Activated CD4-positive, alpha-beta T cell treated with anti-CD3 and anti-CD28 coated beads, Interleukin-2, amount 50 U/mL, for 1 hour (primary cell): Measurements from ENCODE around the gene NFASC.

Experiments
- DNase-seq: peaks from one replicate; pipeline ENCODE4 v3.0.0-alpha.2; 2020

The NFASC gene

GRCh38 chr1:205016075-205016474 lies 145.4 kb downstream of the NFASC start:
- no peak for DNase-seq

GRCh38 chr1:205016584-205016983 lies 145.9 kb downstream of the NFASC start:
- DNase-seq = no peak

GRCh38 chr1:205017001-205017400 lies 146.3 kb downstream of the NFASC start:
- DNase-seq = no peak

GRCh38 chr1:205017766-205018165 lies 147.1 kb downstream of the NFASC start:
- no peak for DNase-seq

- no peak for DNase-seq
Observed at GRCh38 chr1:205018381-205018780, 147.7 kb downstream of the NFASC start.

GRCh38 chr1:205020466-205020865 lies 149.8 kb downstream of the NFASC start:
- no peak for DNase-seq

GRCh38 chr1:205024679-205025078 lies 154.0 kb downstream of the NFASC start:
- no peak for DNase-seq

- DNase-seq = no peak
Observed at GRCh38 chr1:205025239-205025638, 154.6 kb downstream of the NFASC start.

- no peak for DNase-seq
Observed at GRCh38 chr1:205026181-205026580, 155.5 kb downstream of the NFASC start.

GRCh38 chr1:205028390-205028789 lies 157.7 kb downstream of the NFASC start:
- no peak for DNase-seq

GRCh38 chr1:205028924-205029323 lies 158.3 kb downstream of the NFASC start:
- DNase-seq = no peak

- DNase-seq = no peak
Observed at GRCh38 chr1:205030241-205030640, 159.6 kb downstream of the NFASC start.

- DNase-seq = no peak
Observed at GRCh38 chr1:205030896-205031295, 160.2 kb downstream of the NFASC start.

- no peak for DNase-seq
Observed at GRCh38 chr1:205032508-205032907, 161.8 kb downstream of the NFASC start.

GRCh38 chr1:205037539-205037938 lies 166.9 kb downstream of the NFASC start:
- no peak for DNase-seq

- no peak for DNase-seq
Observed at GRCh38 chr1:205038132-205038786, 167.6 kb downstream of the NFASC start.

- no peak for DNase-seq
Observed at GRCh38 chr1:205041001-205041715, 170.5 kb downstream of the NFASC start.

- no peak for DNase-seq
Observed at GRCh38 chr1:205041998-205042910, 171.6 kb downstream of the NFASC start.

GRCh38 chr1:205042911-205043806 lies 172.5 kb downstream of the NFASC start, which contains the start of gene CNTN2:
CNTN2 (plus strand) TSS chr1:205043212; CDS start chr1:205053186, 9,974 bp downstream.
- no peak for DNase-seq

- DNase-seq = no peak
Observed at GRCh38 chr1:205043866-205044265, 173.2 kb downstream of the NFASC start.

GRCh38 chr1:205044741-205045140 lies 174.1 kb downstream of the NFASC start:
- DNase-seq = no peak

GRCh38 chr1:205045146-205045545 lies 174.5 kb downstream of the NFASC start:
- DNase-seq = no peak
